GM19468 (cell line): Measurements from ENCODE around the gene METTL16.

Experiments used
- ATAC-seq: cut with Tn5 transposase; IDR thresholded peaks from one replicate; pipeline ENCODE4 v1.9.1; 2021; ENCODE audit warnings: mild to moderate bottlenecking, moderate library complexity, moderate number of reproducible peaks; ENCODE audit not compliant: unreplicated experiment; ENCODE audit errors: extremely low read depth

Gene METTL16

DNA sequence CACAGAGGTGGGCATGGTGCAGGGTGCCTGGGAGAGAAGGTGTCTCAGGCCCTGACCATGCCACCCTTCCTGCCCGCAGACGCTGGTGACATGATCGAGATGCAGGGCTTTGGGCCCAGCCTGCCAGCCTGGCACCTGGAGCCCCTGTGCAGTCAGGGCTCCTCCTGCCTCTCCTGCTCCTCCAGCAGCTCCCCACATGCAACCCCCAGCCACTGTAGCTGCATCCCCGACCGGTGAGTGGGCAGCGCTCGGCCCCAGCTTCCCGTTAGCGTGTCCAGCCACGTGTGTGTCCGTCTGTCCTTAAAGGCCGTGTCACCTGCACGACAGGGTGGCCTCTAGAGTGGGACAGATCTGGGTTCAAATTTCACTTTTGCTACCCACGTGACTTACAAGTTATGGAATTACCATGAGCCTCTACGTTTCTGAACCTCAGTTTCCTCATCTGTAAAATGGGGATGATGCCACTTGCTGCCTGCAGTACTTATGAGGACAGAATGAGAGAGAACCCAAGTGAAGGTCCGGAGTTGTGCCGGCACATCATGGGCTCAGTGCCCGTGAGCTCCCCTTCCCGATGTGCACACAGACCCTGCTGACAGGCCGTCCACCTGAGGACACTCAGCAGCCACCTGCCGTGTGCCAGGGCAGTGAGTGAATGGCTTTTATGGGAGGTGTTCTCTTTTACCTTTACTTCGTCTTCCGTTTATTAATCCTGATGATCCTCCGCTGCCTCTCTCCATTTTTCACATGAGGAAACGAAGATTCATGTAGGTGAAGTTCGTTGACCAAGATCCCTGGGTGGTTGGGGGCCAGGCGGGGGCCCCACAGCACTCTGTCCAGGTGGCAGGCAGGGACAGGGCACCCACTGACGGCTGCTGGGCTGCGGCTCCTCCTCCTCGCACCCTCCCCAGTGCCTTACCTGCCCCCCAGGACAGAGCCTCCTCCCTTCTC, 140.2 kb downstream of the METTL16 start:
- ATAC-seq, result no peak

GRCh38 chr17:2370211-2370589, 141.5 kb downstream of the METTL16 start:
- no peak for ATAC-seq

DNA sequence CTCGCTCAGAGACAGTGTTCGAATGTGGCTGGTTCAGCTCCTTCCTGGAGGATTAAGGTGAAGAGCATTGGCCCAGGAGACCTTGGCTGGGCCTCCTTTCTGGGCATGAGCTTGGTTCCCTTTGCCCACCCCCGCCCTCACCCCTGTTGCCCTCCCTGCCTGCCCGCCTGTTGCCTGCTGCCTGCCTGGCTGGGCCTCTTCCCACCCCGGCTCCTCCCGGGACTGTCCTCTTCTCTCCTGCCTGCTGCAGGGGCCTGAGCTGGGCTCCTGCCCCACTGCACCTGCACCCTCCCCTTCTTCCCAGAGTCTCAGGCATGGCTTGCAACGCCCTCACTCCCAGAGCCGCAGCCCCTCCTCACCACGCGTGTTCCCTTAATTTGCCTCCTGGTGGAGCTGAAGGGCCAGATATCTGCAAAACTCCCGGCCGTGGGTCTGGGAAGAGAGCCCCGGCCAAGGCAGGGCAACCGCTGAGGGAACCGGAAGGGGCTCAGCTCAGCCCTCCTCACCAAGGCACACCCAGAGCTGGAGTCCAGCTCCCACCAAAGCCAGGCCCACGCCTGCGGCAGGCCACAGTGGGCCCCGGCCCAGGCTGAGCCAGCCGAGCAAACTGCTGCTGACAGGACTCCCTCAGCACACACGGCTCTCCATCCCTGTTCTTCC, 142.0 kb downstream of the METTL16 start:
- no peak for ATAC-seq

DNA sequence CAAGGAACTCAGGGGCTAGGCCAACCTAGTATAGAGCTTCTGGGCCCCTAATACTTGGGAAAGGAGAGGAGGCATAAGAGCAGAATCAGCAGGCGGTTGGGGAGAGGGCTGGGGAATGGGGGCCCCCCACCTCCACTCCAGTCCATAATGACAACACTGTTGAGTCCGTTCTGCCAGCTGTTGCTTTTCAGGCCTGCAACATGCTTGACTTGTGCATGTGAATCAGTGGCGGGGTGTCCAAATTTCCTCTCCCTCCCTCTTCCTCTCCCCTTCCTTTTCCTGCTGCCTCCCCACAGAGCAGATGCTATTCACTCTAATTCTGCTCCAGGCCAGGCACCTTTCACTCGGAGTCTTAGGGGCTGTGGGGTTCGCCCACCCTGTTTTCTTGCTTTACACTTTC, 142.6 kb downstream of the METTL16 start:
- no peak for ATAC-seq

DNA sequence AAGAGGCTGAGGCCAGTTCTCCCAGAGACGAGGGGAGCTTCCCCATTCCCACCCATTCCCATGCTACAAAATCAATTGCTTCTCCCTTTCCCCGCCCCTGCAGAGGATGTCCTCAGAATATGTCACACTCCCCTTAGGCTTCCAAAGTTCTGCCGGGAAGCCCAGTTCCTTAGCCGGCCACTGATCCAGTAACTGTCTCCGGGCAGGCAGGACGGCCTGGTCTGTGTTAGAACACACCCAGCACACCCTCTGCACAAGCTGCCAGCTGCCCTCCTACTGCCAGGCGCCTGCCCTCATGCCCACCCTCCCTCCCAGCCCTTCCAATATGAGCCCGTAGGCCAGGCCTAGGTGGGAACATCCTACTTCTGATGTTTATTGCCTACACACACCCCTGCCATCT, 143.3 kb downstream of the METTL16 start:
- ATAC-seq, result no peak

DNA sequence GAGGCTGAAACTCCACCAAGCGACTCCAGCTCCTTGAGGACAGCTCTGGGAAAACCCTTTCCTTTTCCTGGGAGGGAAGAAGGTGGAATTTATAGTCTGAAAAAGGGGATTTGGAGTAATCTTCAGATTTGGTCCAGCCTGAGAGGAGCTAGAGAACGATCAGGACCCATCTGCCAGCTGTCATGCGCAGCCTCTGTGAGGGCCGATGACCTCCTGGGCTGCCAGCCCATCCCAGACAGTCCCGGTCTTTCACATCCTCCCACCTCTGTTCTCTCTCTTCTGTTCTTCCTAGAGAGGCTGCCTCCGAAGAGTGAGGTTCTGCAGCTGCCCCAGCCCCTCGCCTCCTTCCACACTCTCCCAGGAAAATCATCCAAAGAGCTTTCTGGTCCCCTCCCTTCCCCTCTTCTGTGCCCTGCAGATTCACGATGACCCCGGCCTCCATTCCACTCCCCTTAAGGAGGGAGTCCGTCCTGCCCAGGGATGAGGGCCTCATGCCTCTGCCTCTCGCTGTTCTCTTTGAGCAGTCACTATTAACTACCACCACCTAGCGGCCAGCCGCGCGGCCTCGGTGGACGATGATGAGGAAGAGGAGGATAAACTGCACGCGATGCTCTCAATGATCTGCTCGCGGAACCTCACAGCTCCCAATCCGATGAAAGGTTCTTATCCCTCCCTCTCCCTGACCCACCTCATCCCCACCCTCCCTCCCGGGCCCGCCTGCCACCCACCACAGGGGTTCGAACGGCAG, 144.8 kb downstream of the METTL16 start:
- ATAC-seq, result no peak
